Hematopoietic multipotent progenitor cell treated with erythropoietin and hydrocortisone succinate and interleukin-3 and kit ligand, for 15 days (in vitro differentiated cells): ENCODE results near the gene CDC27.
"Not testable (repeated sequence)": the region's sequence is repeated elsewhere in the genome, so short reads cannot be mapped to it uniquely, and the experiment has no call there.

ENCODE experiments used
- DNase-seq: peaks from one replicate; pipeline ENCODE4 v3.0.0-alpha.2; 2015; ENCODE audit warnings: low spot score

CDC27 gene

GRCh38 chr17:47134354-47134753 is 54.7 kb downstream of the CDC27 start:
- not testable (repeated sequence) for DNase-seq

- DNase-seq: no peak
Measured at GRCh38 chr17:47131761-47132160, 57.3 kb downstream of the CDC27 start.

- not testable (repeated sequence) for DNase-seq
Measured at GRCh38 chr17:47126835-47127234, 62.3 kb downstream of the CDC27 start.

- not testable (repeated sequence) for DNase-seq
Measured at GRCh38 chr17:47123262-47123661, 65.8 kb downstream of the CDC27 start.

- DNase-seq: no peak
Measured at GRCh38 chr17:47120521-47121095, 68.5 kb downstream of the CDC27 start.

GRCh38 chr17:47119746-47120520 is 69.2 kb downstream of the CDC27 start:
- DNase-seq: no peak

GRCh38 chr17:47117386-47117785 is 71.7 kb downstream of the CDC27 start:
- no peak for DNase-seq

- DNase-seq: no peak
Measured at GRCh38 chr17:47106130-47106529, 83.0 kb downstream of the CDC27 start.

- not testable (repeated sequence) for DNase-seq
Measured at GRCh38 chr17:47105246-47105645, 83.8 kb downstream of the CDC27 start.

- no peak for DNase-seq
Measured at GRCh38 chr17:47102914-47103313, 86.2 kb downstream of the CDC27 start.

GRCh38 chr17:47099987-47100711 is 88.9 kb downstream of the CDC27 start:
- DNase-seq: peak; percentile 88

- no peak for DNase-seq
Measured at GRCh38 chr17:47099451-47099986, 89.6 kb downstream of the CDC27 start.

- DNase-seq: no peak
Measured at GRCh38 chr17:47096343-47096742, 92.8 kb downstream of the CDC27 start.

- DNase-seq: no peak
Measured at GRCh38 chr17:47095268-47095667, 93.8 kb downstream of the CDC27 start.

GRCh38 chr17:47087093-47087492 is 102.0 kb downstream of the CDC27 start:
- no peak for DNase-seq

- no peak for DNase-seq
Measured at GRCh38 chr17:47085736-47086135, 103.4 kb downstream of the CDC27 start.

- no peak for DNase-seq
Measured at GRCh38 chr17:47078801-47079200, 110.3 kb downstream of the CDC27 start.

- no peak for DNase-seq
Measured at GRCh38 chr17:47077576-47077975, 111.5 kb downstream of the CDC27 start.

- no peak for DNase-seq
Measured at GRCh38 chr17:47076171-47076570, 112.9 kb downstream of the CDC27 start.

- not testable (repeated sequence) for DNase-seq
Measured at GRCh38 chr17:47074361-47074760, 114.7 kb downstream of the CDC27 start.

GRCh38 chr17:47073629-47074028 is 115.5 kb downstream of the CDC27 start:
- not testable (repeated sequence) for DNase-seq

GRCh38 chr17:47072886-47073285 is 116.2 kb downstream of the CDC27 start:
- DNase-seq: no peak

GRCh38 chr17:47071171-47071570 is 117.9 kb downstream of the CDC27 start:
- not testable (repeated sequence) for DNase-seq
